Activated naive CD8-positive, alpha-beta T cell (primary cell): ENCODE measurements around the gene SC5D.

Experiments
- H3K27ac Mint-ChIP-seq: one replicate; pipeline ENCODE4 v1.8.0; 2021; ENCODE audit warnings: mixed read lengths
- H3K27me3 Mint-ChIP-seq: one replicate; pipeline ENCODE4 v1.8.0; 2021; ENCODE audit warnings: mixed read lengths
- H3K36me3 Mint-ChIP-seq: one replicate; pipeline ENCODE4 v1.8.0; 2021; ENCODE audit warnings: mixed read lengths
- H3K4me1 Mint-ChIP-seq: one replicate; pipeline ENCODE4 v1.8.0; 2021; ENCODE audit warnings: low read depth, mixed read lengths
- H3K4me3 Mint-ChIP-seq: one replicate; pipeline ENCODE4 v1.8.0; 2021; ENCODE audit warnings: mild to moderate bottlenecking, mixed read lengths
- H3K9me3 Mint-ChIP-seq: one replicate; pipeline ENCODE4 v1.8.0; 2021; ENCODE audit warnings: low read depth, mixed read lengths

The SC5D gene

GRCh38 chr11:121330614-121331435 lies 38.3 kb downstream of the SC5D start:
- Mint-ChIP-seq H3K36me3 (no peaks in the 10 kb centered on the region), H3K4me3 (no peak overlapping the region), H3K4me1 (peaks cover 9% of the 10 kb centered on the region), H3K27me3 (no peaks in the 10 kb centered on the region), H3K27ac (no peak overlapping the region), H3K9me3 (no peaks in the 10 kb centered on the region)

- H3K9me3 Mint-ChIP-seq, result no peaks in the 10 kb centered on the region
- H3K4me1 Mint-ChIP-seq, result peaks cover 12% of the 10 kb centered on the region
- no peaks in the 10 kb centered on the region for H3K36me3 Mint-ChIP-seq
- H3K27ac Mint-ChIP-seq, result no peak overlapping the region
- H3K4me3 Mint-ChIP-seq, result no peak overlapping the region
- no peaks in the 10 kb centered on the region for H3K27me3 Mint-ChIP-seq
These were observed 42.6 kb downstream of the SC5D start for GRCh38 chr11:121334973-121335710.

- no peaks in the 10 kb centered on the region for H3K27me3 Mint-ChIP-seq
- H3K4me1 Mint-ChIP-seq, result peaks cover 12% of the 10 kb centered on the region
- no peak overlapping the region for H3K27ac Mint-ChIP-seq
- H3K4me3 Mint-ChIP-seq, result no peak overlapping the region
- no peaks in the 10 kb centered on the region for H3K36me3 Mint-ChIP-seq
- H3K9me3 Mint-ChIP-seq, result no peaks in the 10 kb centered on the region
These were observed 43.8 kb downstream of the SC5D start for GRCh38 chr11:121336279-121336937.

- H3K27me3 Mint-ChIP-seq, result no peaks in the 10 kb centered on the region
- no peaks in the 10 kb centered on the region for H3K9me3 Mint-ChIP-seq
- no peak overlapping the region for H3K27ac Mint-ChIP-seq
- peaks cover 14% of the 10 kb centered on the region for H3K4me1 Mint-ChIP-seq
- no peaks in the 10 kb centered on the region for H3K36me3 Mint-ChIP-seq
- H3K4me3 Mint-ChIP-seq, result no peak overlapping the region
These were observed 44.5 kb downstream of the SC5D start for GRCh38 chr11:121337078-121337477.

- Mint-ChIP-seq H3K27me3 (no peaks in the 10 kb centered on the region), H3K36me3 (no peaks in the 10 kb centered on the region), H3K27ac (no peak overlapping the region), H3K4me1 (peaks cover 14% of the 10 kb centered on the region), H3K4me3 (no peak overlapping the region), H3K9me3 (no peaks in the 10 kb centered on the region)
These were observed 45.2 kb downstream of the SC5D start for GRCh38 chr11:121337740-121338272.

GRCh38 chr11:121338536-121338935 lies 46.0 kb downstream of the SC5D start:
- no peaks in the 10 kb centered on the region for H3K9me3 Mint-ChIP-seq
- H3K4me3 Mint-ChIP-seq, result no peak overlapping the region
- no peaks in the 10 kb centered on the region for H3K27me3 Mint-ChIP-seq
- no peak overlapping the region for H3K27ac Mint-ChIP-seq
- peaks cover 14% of the 10 kb centered on the region for H3K4me1 Mint-ChIP-seq
- H3K36me3 Mint-ChIP-seq, result no peaks in the 10 kb centered on the region

- no peaks in the 10 kb centered on the region for H3K27me3 Mint-ChIP-seq
- no peak overlapping the region for H3K27ac Mint-ChIP-seq
- H3K36me3 Mint-ChIP-seq, result peaks cover 2% of the 10 kb centered on the region
- H3K4me1 Mint-ChIP-seq, result peaks cover 5% of the 10 kb centered on the region
- no peak overlapping the region for H3K4me3 Mint-ChIP-seq
- H3K9me3 Mint-ChIP-seq, result no peaks in the 10 kb centered on the region
These were observed 47.5 kb downstream of the SC5D start for GRCh38 chr11:121340032-121340580.

GRCh38 chr11:121341609-121342008 lies 49.0 kb downstream of the SC5D start:
- Mint-ChIP-seq H3K9me3 (no peaks in the 10 kb centered on the region), H3K27ac (no peak overlapping the region), H3K4me1 (peaks cover 3% of the 10 kb centered on the region), H3K36me3 (peaks cover 2% of the 10 kb centered on the region), H3K27me3 (no peaks in the 10 kb centered on the region), H3K4me3 (no peak overlapping the region)

- Mint-ChIP-seq H3K27ac (no peak overlapping the region), H3K27me3 (no peaks in the 10 kb centered on the region), H3K4me1 (peaks cover 3% of the 10 kb centered on the region), H3K9me3 (no peaks in the 10 kb centered on the region), H3K4me3 (no peak overlapping the region), H3K36me3 (peaks cover 2% of the 10 kb centered on the region)
These were observed 52.3 kb downstream of the SC5D start for GRCh38 chr11:121344824-121345223.

- H3K4me3 Mint-ChIP-seq, result no peak overlapping the region
- H3K27me3 Mint-ChIP-seq, result no peaks in the 10 kb centered on the region
- H3K36me3 Mint-ChIP-seq, result peaks cover 2% of the 10 kb centered on the region
- no peaks in the 10 kb centered on the region for H3K4me1 Mint-ChIP-seq
- no peaks in the 10 kb centered on the region for H3K9me3 Mint-ChIP-seq
- no peak overlapping the region for H3K27ac Mint-ChIP-seq
These were observed 54.5 kb downstream of the SC5D start for GRCh38 chr11:121347094-121347493.

- Mint-ChIP-seq H3K36me3 (peaks cover 2% of the 10 kb centered on the region), H3K27ac (no peak overlapping the region), H3K4me1 (no peaks in the 10 kb centered on the region), H3K4me3 (no peak overlapping the region), H3K9me3 (no peaks in the 10 kb centered on the region), H3K27me3 (no peaks in the 10 kb centered on the region)
These were observed 55.2 kb downstream of the SC5D start for GRCh38 chr11:121347813-121348212.

- no peak overlapping the region for H3K27ac Mint-ChIP-seq
- H3K4me3 Mint-ChIP-seq, result no peak overlapping the region
- no peaks in the 10 kb centered on the region for H3K27me3 Mint-ChIP-seq
- H3K4me1 Mint-ChIP-seq, result no peaks in the 10 kb centered on the region
- H3K36me3 Mint-ChIP-seq, result peaks cover 2% of the 10 kb centered on the region
- no peaks in the 10 kb centered on the region for H3K9me3 Mint-ChIP-seq
These were observed 55.8 kb downstream of the SC5D start for GRCh38 chr11:121348220-121348875.

GRCh38 chr11:121349790-121350189 lies 57.2 kb downstream of the SC5D start:
- Mint-ChIP-seq H3K4me1 (no peaks in the 10 kb centered on the region), H3K9me3 (no peaks in the 10 kb centered on the region), H3K36me3 (peaks cover 2% of the 10 kb centered on the region), H3K27ac (no peak overlapping the region), H3K4me3 (no peak overlapping the region), H3K27me3 (no peaks in the 10 kb centered on the region)

- Mint-ChIP-seq H3K27ac (no peak overlapping the region), H3K4me3 (no peak overlapping the region), H3K36me3 (peaks cover 2% of the 10 kb centered on the region), H3K27me3 (no peaks in the 10 kb centered on the region), H3K4me1 (no peaks in the 10 kb centered on the region), H3K9me3 (no peaks in the 10 kb centered on the region)
These were observed 57.9 kb downstream of the SC5D start for GRCh38 chr11:121350314-121351082.
